Measurements from ENCODE around the gene DSCAML1.

The DSCAML1 gene

GRCh38 chr11:117549417-117549816, 247.6 kb downstream of the DSCAML1 start:
- no peak overlapping the region for H3K4me2 ChIP-seq (ENCODE audit: low read length)
- H3K14ac ChIP-seq (ENCODE audit: low read length), result no peak overlapping the region
- no peaks in the 10 kb centered on the region for H3K79me1 ChIP-seq (ENCODE audit: low read length)
- H2AK5ac ChIP-seq (ENCODE audit: low read length), result no peak overlapping the region
- H4K8ac ChIP-seq (ENCODE audit: low read depth, low read length), result no peak overlapping the region
- no peak overlapping the region for H2AFZ ChIP-seq (ENCODE audit: insufficient read depth, low read length, poor library complexity)
- peaks cover 1% of the 10 kb centered on the region for H3K9me3 ChIP-seq (ENCODE audit: insufficient read depth, low read depth, low read length)
- no peak overlapping the region for H3K23ac ChIP-seq (ENCODE audit: low read length)
- no peak overlapping the region for H4K91ac ChIP-seq (ENCODE audit: low read depth, low read length)
- H3K18ac ChIP-seq (ENCODE audit: low read length), result no peak overlapping the region
- no peak for DNase-seq
- no peaks in the 10 kb centered on the region for H3K79me2 ChIP-seq (ENCODE audit: control insufficient read depth, insufficient read depth, low read length, poor library complexity)
- WGBS (ENCODE audit: extremely low coverage, insufficient coverage, insufficient read length), result no CpG with 5 or more reads among the region's 9 CpGs
- no peak overlapping the region for H2BK120ac ChIP-seq (ENCODE audit: insufficient read depth, low read length, poor library complexity)
- H3K36me3 ChIP-seq (ENCODE audit: control insufficient read depth in 1 of 2, insufficient read depth in 2 of 2, low read length in 2 of 2), result no peaks in the 10 kb centered on the region
- no peak overlapping the region for H3K4me3 ChIP-seq (ENCODE audit: low read depth, low read length)
- H3K9ac ChIP-seq (ENCODE audit: low read length), result no peak overlapping the region
- H3K4me1 ChIP-seq (ENCODE audit: control insufficient read depth in 1 of 2, insufficient read depth in 2 of 2, low read length in 2 of 2), result peaks cover 0 to under 1% of the 10 kb centered on the region in 2 experiments
- no peak overlapping the region for H3K4ac ChIP-seq (ENCODE audit: low read depth, low read length)
- H2BK12ac ChIP-seq (ENCODE audit: low read length), result no peak overlapping the region
- H3K27ac ChIP-seq (ENCODE audit: low read depth, low read length), result no peak overlapping the region
- no peak overlapping the region for H4K12ac ChIP-seq (ENCODE audit: low read depth, low read length)
- no peaks in the 10 kb centered on the region for H3K27me3 ChIP-seq (ENCODE audit: insufficient read depth, low read length)
- H2BK5ac ChIP-seq (ENCODE audit: low read depth, low read length, poor library complexity), result no peak overlapping the region

DNA sequence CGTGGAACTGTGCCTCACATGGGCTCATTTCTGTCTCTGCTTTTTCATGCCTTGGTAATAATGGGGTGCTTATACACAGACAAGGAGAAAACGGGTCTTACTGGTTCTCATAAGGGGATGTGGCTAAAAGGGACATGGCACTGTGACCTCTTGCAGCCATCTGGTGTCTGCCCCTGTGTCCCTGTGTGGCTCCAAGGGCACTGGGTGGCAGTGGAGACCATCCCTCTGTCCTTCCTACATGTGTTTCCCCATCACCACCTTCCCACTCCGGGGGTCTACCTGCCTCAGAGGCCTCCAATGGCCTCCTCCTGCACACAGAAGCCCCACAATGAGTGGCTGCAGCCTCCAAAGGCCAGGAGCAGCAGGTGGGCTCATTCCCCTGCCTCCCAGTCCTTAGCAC, 248.1 kb downstream of the DSCAML1 start:
- Histone ChIP-seq H2AK5ac (ENCODE audit: low read length) (no peak overlapping the region), H3K9ac (ENCODE audit: low read length) (no peak overlapping the region), H3K4me1 (ENCODE audit: control insufficient read depth in 1 of 2, insufficient read depth in 2 of 2, low read length in 2 of 2) (no peaks in the 10 kb centered on the region), H2BK5ac (ENCODE audit: low read depth, low read length, poor library complexity) (no peak overlapping the region), H3K79me1 (ENCODE audit: low read length) (no peaks in the 10 kb centered on the region), H4K12ac (ENCODE audit: low read depth, low read length) (no peak overlapping the region), H3K9me3 (ENCODE audit: insufficient read depth, low read depth, low read length) (peaks cover 1% of the 10 kb centered on the region), H3K14ac (ENCODE audit: low read length) (no peak overlapping the region), H2BK12ac (ENCODE audit: low read length) (no peak overlapping the region), H4K91ac (ENCODE audit: low read depth, low read length) (no peak overlapping the region), H4K8ac (ENCODE audit: low read depth, low read length) (no peak overlapping the region), H3K79me2 (ENCODE audit: control insufficient read depth, insufficient read depth, low read length, poor library complexity) (no peaks in the 10 kb centered on the region), H3K23ac (ENCODE audit: low read length) (no peak overlapping the region), H3K27ac (ENCODE audit: low read depth, low read length) (no peak overlapping the region), H3K27me3 (ENCODE audit: insufficient read depth, low read length) (no peaks in the 10 kb centered on the region), H3K4ac (ENCODE audit: low read depth, low read length) (no peak overlapping the region), H3K18ac (ENCODE audit: low read length) (no peak overlapping the region), H3K4me3 (ENCODE audit: low read depth, low read length) (no peak overlapping the region), H3K36me3 (ENCODE audit: control insufficient read depth in 1 of 2, insufficient read depth in 2 of 2, low read length in 2 of 2) (no peaks in the 10 kb centered on the region), H2AFZ (ENCODE audit: insufficient read depth, low read length, poor library complexity) (no peak overlapping the region), H2BK120ac (ENCODE audit: insufficient read depth, low read length, poor library complexity) (no peak overlapping the region), H3K4me2 (ENCODE audit: low read length) (no peak overlapping the region)
- no peak for DNase-seq
- WGBS (ENCODE audit: extremely low coverage, insufficient coverage, insufficient read length), result no CpG with 5 or more reads among the region's 3 CpGs

DNA sequence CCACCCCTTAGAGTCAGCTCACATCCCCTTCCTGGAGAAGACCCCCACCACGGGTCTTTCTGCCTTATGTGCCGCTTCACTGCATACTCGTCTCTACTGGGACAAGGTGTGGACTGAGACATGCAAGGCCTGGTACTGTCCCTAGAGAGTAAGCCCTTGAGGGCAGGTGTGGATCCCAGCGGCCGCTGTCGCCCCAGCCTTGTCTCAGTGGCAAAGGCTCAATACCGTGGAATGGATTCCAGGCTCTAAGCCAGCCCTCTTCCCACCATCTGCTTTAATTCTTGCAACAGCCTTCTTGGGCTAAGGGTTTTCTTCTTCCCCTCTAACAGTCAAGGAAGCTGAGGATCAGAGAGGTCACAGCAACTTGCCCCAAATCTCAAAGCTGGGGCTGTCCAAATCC, 249.1 kb downstream of the DSCAML1 start:
- Histone ChIP-seq H2BK5ac (ENCODE audit: low read depth, low read length, poor library complexity) (no peak overlapping the region), H3K36me3 (ENCODE audit: control insufficient read depth in 1 of 2, insufficient read depth in 2 of 2, low read length in 2 of 2) (no peaks in the 10 kb centered on the region), H3K14ac (ENCODE audit: low read length) (no peak overlapping the region), H3K4me2 (ENCODE audit: low read length) (no peak overlapping the region), H4K12ac (ENCODE audit: low read depth, low read length) (no peak overlapping the region), H2BK120ac (ENCODE audit: insufficient read depth, low read length, poor library complexity) (no peak overlapping the region), H3K79me2 (ENCODE audit: control insufficient read depth, insufficient read depth, low read length, poor library complexity) (no peaks in the 10 kb centered on the region), H3K23ac (ENCODE audit: low read length) (no peak overlapping the region), H4K8ac (ENCODE audit: low read depth, low read length) (no peak overlapping the region), H3K4me1 (ENCODE audit: control insufficient read depth in 1 of 2, insufficient read depth in 2 of 2, low read length in 2 of 2) (no peaks in the 10 kb centered on the region), H3K27me3 (ENCODE audit: insufficient read depth, low read length) (no peaks in the 10 kb centered on the region), H2AK5ac (ENCODE audit: low read length) (no peak overlapping the region), H3K79me1 (ENCODE audit: low read length) (no peaks in the 10 kb centered on the region), H2AFZ (ENCODE audit: insufficient read depth, low read length, poor library complexity) (no peak overlapping the region), H4K91ac (ENCODE audit: low read depth, low read length) (no peak overlapping the region), H2BK12ac (ENCODE audit: low read length) (no peak overlapping the region), H3K9me3 (ENCODE audit: insufficient read depth, low read depth, low read length) (peaks cover 4% of the 10 kb centered on the region), H3K27ac (ENCODE audit: low read depth, low read length) (no peak overlapping the region), H3K18ac (ENCODE audit: low read length) (no peak overlapping the region), H3K4me3 (ENCODE audit: low read depth, low read length) (no peak overlapping the region), H3K4ac (ENCODE audit: low read depth, low read length) (no peak overlapping the region), H3K9ac (ENCODE audit: low read length) (no peak overlapping the region)
- DNase-seq, result no peak
- no CpG with 5 or more reads among the region's 7 CpGs for WGBS (ENCODE audit: extremely low coverage, insufficient coverage, insufficient read length)

GRCh38 chr11:117547195-117547850, 249.7 kb downstream of the DSCAML1 start:
- Histone ChIP-seq H4K91ac (ENCODE audit: low read depth, low read length) (no peak overlapping the region), H3K27me3 (ENCODE audit: insufficient read depth, low read length) (no peaks in the 10 kb centered on the region), H3K4me3 (ENCODE audit: low read depth, low read length) (no peak overlapping the region), H2BK120ac (ENCODE audit: insufficient read depth, low read length, poor library complexity) (no peak overlapping the region), H3K4me1 (ENCODE audit: control insufficient read depth in 1 of 2, insufficient read depth in 2 of 2, low read length in 2 of 2) (no peaks in the 10 kb centered on the region), H3K36me3 (ENCODE audit: control insufficient read depth in 1 of 2, insufficient read depth in 2 of 2, low read length in 2 of 2) (no peaks in the 10 kb centered on the region), H3K79me2 (ENCODE audit: control insufficient read depth, insufficient read depth, low read length, poor library complexity) (no peaks in the 10 kb centered on the region), H3K4ac (ENCODE audit: low read depth, low read length) (no peak overlapping the region), H3K23ac (ENCODE audit: low read length) (no peak overlapping the region), H2BK12ac (ENCODE audit: low read length) (no peak overlapping the region), H3K4me2 (ENCODE audit: low read length) (no peak overlapping the region), H2AK5ac (ENCODE audit: low read length) (no peak overlapping the region), H3K14ac (ENCODE audit: low read length) (no peak overlapping the region), H4K12ac (ENCODE audit: low read depth, low read length) (no peak overlapping the region), H3K79me1 (ENCODE audit: low read length) (no peaks in the 10 kb centered on the region), H3K18ac (ENCODE audit: low read length) (no peak overlapping the region), H3K27ac (ENCODE audit: low read depth, low read length) (no peak overlapping the region), H4K8ac (ENCODE audit: low read depth, low read length) (no peak overlapping the region), H2AFZ (ENCODE audit: insufficient read depth, low read length, poor library complexity) (no peak overlapping the region), H3K9me3 (ENCODE audit: insufficient read depth, low read depth, low read length) (peaks cover 4% of the 10 kb centered on the region), H3K9ac (ENCODE audit: low read length) (no peak overlapping the region), H2BK5ac (ENCODE audit: low read depth, low read length, poor library complexity) (no peak overlapping the region)
- no CpG with 5 or more reads among the region's 16 CpGs for WGBS (ENCODE audit: extremely low coverage, insufficient coverage, insufficient read length)
- no peak for DNase-seq
